ENCODE results near the gene CACNB1.
A peak's percentile ranks its signal among the peaks of the same experiment; 100 is the strongest.

The CACNB1 gene

DNA sequence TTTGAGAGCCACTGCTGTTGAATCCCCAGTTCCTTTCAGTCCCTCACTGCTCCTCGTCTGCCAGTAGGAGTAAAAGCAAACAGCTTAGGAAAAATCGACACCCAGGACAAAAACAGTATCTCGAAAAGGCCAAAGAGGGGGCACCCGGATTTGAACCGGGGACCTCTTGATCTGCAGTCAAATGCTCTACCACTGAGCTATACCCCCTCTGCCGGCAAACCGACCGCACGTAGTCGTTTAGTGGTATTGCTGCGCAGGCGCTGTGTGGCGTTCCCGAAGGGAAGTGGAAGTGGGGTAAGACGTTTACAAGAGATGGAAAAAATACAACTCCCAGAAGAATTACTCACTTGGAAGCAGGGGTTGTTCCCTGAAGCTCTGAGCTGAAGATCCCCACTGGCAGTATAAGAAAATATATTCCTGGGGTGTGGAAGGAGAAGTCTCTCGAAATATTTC lies 43.8 kb downstream of the CACNB1 start:
- DNase-seq (ENCODE audit: low read depth in 2 of 3, low spot score in 1 of 3): peak; percentile 84 to 97 (median 91)

GRCh38 chr17:39151943-39152818 lies 45.3 kb downstream of the CACNB1 start:
- no peak for DNase-seq (ENCODE audit: low read depth in 2 of 3, low spot score in 1 of 3)

GRCh38 chr17:39151150-39151942 lies 46.1 kb downstream of the CACNB1 start, which contains the start of gene PLXDC1:
PLXDC1 (minus strand) TSS chr17:39151637; CDS start chr17:39151437, 200 bp downstream.
- DNase-seq (ENCODE audit: low read depth in 2 of 3, low spot score in 1 of 3): no peak

GRCh38 chr17:39150795-39151149 lies 46.7 kb downstream of the CACNB1 start:
- DNase-seq (ENCODE audit: low read depth in 2 of 3, low spot score in 1 of 3): no peak

DNA sequence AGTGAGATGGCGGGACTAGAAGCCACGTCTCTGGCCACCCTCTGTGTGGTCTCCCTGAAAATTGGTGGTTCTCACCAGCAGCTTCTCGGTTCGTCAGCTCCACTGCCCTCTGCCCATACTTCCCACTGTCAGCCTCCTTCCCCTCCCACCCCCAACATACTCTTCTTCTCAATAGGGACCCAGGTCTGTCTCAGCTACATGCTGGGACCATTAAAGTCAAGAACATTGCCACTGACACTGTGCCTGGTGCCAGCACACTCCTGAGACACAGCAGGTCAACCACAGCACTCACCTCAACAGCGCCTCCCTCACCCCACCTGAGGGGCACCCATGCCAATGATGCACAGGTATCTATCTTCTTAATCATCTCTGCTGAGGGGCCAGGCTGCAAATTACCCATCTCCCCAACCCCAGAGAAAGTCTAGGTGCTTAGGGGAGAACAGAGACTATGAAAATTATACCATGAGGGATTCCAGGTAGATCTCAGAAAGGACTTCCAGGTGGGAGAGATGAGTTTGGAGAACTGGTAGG lies 47.3 kb downstream of the CACNB1 start:
- DNase-seq (ENCODE audit: low read depth in 2 of 3, low spot score in 1 of 3): no peak

DNA sequence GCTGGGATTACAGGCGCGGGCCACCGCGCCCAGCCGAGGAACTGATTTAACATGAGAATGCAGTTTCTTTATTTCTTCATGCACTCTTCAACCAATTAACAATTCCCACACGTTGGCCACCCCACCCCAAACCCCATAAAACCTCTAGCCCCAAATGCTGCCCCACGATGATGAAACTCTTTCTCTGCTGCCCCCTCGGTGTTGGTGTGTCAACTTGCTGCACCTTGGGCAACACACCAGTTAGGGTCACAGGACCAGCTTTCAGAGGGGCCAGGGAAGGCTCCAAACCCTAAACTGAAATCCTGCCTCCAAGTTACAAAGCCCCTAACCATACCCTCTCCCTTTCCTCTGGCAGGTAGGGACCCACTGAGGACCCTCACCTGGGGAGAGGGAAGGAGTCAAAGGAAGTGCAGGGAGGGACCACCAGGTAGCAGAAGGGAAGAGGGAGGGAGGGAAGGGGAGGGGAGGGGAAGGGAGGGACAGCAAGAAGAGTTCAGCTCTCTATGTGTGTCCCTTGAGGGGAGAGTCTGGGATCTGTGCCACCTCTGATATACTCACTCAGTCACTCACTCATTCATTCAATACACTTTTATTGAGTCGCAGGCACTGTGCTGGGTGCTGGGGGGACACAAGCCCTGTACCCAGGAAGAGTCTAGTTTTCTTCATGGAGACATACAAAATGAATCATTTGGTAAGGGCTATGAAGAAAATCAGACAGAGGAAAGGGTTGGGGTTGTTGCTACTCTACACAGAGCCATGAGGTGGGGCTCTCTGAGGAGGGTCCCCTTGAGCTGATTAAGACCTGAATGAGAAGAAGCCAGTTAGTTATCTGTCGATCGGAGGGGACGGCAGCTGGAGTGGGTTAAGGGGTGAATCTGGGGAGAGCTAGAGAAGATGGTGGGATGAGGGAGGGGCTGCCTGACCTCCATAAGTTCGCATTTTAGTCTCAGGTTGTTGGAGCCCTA lies 50.0 kb downstream of the CACNB1 start:
- no peak for DNase-seq (ENCODE audit: low read depth in 2 of 3, low spot score in 1 of 3)

GRCh38 chr17:39146273-39146672 lies 51.2 kb downstream of the CACNB1 start:
- no peak for DNase-seq (ENCODE audit: low read depth in 2 of 3, low spot score in 1 of 3)

- DNase-seq (ENCODE audit: low read depth in 2 of 3, low spot score in 1 of 3): no peak
Measured at GRCh38 chr17:39145143-39145542, 52.3 kb downstream of the CACNB1 start.

GRCh38 chr17:39144416-39144840 lies 53.0 kb downstream of the CACNB1 start:
- no peak for DNase-seq (ENCODE audit: low read depth in 2 of 3, low spot score in 1 of 3)

GRCh38 chr17:39143552-39144093 lies 53.8 kb downstream of the CACNB1 start:
- no peak for DNase-seq (ENCODE audit: low read depth in 2 of 3, low spot score in 1 of 3)

DNA sequence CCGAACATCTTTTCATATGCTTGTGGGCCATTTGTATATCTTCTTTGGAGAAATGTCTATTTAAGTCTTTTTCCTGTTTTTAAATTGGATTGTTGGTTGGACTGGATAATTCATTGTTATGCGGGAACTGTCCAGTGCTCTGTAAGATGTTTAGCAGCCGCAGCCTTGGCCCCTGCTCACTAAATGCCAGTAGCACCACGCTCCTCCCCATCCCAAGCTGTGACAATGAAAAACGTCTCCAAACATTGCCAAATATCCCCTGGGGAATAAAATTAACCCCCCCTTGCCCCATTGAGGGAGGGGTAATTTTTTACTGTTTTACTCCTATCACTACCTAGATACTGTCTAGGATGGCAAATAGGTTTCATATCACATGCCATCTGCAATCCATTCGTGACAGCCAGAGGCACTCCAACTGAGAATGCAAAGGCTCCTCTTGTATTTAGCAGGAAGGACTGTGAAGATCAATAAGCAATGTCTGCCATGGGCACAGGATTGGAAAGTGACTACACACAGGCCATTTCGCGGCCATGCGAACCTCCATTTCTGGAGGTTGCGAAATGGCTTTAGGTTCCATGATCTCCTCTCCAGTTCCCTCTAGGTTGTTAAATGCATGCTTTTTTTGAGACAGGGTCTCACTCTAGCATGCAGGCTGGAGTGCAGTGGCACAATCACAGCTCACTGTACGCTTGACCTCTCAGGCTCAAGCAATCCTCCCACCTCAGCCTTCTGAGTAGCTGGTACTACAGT lies 55.4 kb downstream of the CACNB1 start:
- no peak for DNase-seq (ENCODE audit: low read depth in 2 of 3, low spot score in 1 of 3)

DNA sequence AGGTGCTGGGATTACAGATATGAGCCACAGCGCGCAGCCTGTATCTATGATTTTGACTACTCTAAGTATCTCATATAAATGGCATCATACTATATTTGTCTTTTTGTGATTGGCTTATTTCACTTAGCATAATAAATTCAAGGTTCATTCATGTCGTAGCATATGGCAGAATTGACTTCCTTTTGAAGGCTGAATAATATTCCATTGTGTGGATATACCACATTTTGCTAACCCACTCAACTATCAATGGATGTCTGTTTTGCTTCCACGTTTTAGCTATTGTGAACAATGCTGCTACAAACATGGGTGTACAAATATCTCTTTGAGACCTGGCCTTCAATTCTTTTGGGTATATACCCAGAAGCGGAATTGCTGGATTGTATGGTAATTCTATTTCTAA lies 56.2 kb downstream of the CACNB1 start:
- no peak for DNase-seq (ENCODE audit: low read depth in 2 of 3, low spot score in 1 of 3)

DNA sequence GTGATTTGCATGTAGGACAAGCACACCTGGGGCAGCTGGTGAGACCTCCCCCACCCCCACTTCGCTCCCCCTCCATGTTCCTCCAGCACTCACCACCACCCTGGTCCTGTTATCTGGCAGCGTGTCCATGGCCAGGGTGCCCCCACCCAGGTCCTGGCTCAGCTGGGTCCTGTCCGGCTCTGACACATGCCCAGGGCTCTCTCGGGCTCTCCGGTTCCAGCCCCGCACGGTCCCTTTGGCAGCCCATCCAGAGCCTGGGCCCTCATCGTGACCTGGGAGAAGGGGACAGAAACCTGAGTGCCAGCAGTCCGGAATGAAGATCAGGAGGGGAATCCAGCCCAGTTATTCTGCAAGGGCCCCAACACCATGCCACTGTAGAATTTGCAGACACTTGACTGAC lies 57.9 kb downstream of the CACNB1 start:
- DNase-seq (ENCODE audit: low read depth in 2 of 3, low spot score in 1 of 3): no peak

GRCh38 chr17:39139161-39139511 lies 58.3 kb downstream of the CACNB1 start:
- DNase-seq (ENCODE audit: low read depth in 2 of 3, low spot score in 1 of 3): no peak

- DNase-seq (ENCODE audit: low read depth in 2 of 3, low spot score in 1 of 3): no peak
Measured at GRCh38 chr17:39138431-39139160, 58.9 kb downstream of the CACNB1 start.

- no peak for DNase-seq (ENCODE audit: low read depth in 2 of 3, low spot score in 1 of 3)
Measured at GRCh38 chr17:39134878-39135277, 62.6 kb downstream of the CACNB1 start.

DNA sequence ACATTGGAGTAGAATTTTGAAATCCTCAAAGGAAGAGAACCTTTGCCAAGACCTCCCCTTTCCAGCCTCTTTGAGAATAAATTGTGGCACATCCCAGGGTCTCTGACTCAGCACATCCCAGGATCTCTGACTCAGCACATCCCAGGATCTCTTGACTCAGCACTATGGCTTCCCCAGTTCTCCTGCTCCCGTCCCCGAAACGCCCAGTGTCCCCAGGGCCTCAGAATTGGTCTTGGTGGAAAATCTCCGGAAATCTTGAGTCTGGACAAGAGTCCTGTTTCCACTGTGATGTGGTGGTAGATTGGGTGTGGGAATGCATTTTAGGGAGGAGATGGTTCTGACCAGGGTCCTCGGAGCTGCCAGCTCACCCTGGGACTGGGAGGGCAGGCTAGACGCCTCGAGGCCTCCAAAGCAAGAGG lies 65.3 kb downstream of the CACNB1 start:
- no peak for DNase-seq (ENCODE audit: low read depth in 2 of 3, low spot score in 1 of 3)

- DNase-seq (ENCODE audit: low read depth in 2 of 3, low spot score in 1 of 3): no peak
Measured at GRCh38 chr17:39131616-39132015, 65.9 kb downstream of the CACNB1 start.

GRCh38 chr17:39130205-39130604 lies 67.3 kb downstream of the CACNB1 start:
- no peak for DNase-seq (ENCODE audit: low read depth in 2 of 3, low spot score in 1 of 3)
